ENCODE results near the gene ERBB4.

ERBB4 gene

GRCh38 chr2:211477537-211478275, 1060.9 kb downstream of the ERBB4 start:
- no peak for DNase-seq (ENCODE audit: low read depth, low spot score)

- DNase-seq (ENCODE audit: low read depth, low spot score): no peak
These were observed 1065.5 kb downstream of the ERBB4 start for GRCh38 chr2:211473116-211473515.

DNA sequence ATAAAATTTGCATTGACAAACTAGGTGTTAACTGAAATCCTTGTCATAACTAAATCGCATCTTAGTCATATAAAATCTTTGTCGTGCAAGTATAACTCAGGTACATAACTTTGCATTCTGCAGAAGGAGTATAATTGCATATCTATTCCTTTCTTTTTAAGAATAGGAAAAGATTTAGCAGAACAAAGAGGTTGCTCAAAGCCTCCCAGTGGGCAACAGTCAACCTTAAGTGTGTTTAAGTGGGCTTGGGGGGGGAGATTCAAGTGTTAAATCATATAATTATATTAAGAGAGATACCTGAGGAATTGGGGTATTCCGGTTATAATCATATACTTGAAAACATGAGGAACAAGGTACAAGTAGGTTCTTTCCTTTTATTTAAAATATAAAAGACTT, 1068.9 kb downstream of the ERBB4 start:
- DNase-seq (ENCODE audit: low read depth, low spot score): no peak

DNA sequence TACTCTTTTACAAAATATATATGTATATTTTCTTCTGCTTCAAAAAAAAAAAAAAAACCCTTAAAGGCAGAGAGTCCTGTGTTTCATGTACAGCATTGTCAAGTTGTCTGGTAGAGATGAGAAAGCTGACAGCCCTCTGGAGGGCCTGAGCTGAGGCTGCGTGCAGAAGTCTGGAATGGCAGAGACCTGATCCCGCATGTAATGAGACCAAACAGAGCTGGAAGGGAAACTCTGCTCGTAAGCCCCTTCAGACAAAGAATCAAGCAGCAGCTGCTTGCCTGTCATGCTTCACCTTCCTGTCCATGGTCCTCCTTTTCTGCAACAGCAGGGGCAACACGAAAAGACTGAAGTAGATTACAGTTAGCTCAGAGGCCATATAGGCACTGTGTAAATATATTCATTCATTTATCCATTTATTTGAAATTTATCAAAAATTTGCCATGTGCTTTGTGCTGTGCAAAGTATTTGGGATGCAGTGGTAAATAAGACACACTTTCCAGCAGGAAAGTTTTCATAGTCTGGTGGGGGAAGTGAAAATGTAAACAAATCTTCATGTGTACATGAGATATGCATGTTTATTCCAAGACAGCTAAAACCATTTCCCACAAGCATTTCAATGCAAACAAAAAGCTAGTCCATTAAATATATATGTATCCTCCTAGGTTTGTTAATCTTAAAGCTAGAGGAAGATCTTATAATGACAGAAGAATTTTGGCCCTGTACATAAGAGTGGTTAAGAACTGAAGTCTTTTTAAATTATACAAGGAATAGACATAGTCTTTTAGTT, 1069.5 kb downstream of the ERBB4 start:
- peak; percentile 40 for DNase-seq (ENCODE audit: low read depth, low spot score)

DNA sequence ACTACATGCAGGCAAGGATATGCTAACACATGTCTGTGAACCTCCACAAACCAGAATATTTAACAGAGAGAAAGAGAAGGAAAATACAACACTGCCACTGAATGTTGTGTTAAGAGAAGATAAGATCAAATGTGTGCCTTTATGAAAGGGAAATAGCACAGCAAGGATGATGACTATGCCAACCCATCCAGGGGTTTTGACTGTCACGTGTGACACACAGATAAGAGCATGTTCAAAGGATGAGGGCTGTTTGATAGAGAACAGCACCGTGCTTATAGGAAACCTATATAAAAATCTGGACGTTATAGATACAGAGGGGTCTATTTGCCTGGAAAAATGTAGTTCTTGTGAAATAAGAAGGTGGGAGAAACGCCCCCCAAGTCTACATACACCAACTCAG, 1070.4 kb downstream of the ERBB4 start:
- DNase-seq (ENCODE audit: low read depth, low spot score): no peak

GRCh38 chr2:211463397-211463796, 1075.2 kb downstream of the ERBB4 start:
- DNase-seq (ENCODE audit: low read depth, low spot score): no peak

DNA sequence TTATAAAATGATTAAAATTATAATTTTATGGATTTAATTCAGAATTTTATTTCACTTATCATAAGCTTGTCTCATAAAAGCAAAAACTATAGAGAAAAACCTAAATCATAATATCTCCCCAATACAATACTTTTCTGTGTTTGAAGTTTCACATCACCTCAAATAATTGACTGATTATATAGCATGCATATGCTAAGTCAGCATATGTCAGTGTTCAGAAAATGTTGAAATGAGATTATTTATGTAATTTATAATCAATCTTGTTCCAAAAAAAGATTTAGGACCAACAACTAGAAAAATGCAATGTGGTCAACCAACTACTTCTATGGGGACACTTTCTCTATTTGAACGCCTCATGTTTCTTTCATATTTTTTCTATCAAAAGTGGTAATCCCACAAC, 1079.6 kb downstream of the ERBB4 start:
- no peak for DNase-seq (ENCODE audit: low read depth, low spot score)

DNA sequence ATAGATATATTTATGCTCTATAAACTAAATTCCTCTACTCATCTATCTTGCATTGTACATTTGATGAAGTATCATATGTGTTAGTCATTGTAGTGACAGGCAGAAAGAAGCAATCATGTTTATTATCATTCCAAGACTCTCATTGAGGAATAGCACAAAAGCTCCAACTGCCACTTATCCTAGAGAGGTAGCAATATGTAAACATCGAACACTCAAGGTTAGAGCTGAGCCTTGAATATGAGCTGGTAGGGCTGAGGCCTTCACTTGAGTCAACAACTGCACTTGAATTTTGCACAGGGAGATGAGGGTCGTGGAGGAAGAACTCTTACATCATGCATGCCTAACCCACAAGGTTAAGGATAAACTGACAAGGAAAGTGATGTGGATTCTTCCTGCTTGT, 1081.3 kb downstream of the ERBB4 start:
- no peak for DNase-seq (ENCODE audit: low read depth, low spot score)

- DNase-seq (ENCODE audit: low read depth, low spot score): peak; percentile 61
These were observed 1083.3 kb downstream of the ERBB4 start for GRCh38 chr2:211455216-211455841.

DNA sequence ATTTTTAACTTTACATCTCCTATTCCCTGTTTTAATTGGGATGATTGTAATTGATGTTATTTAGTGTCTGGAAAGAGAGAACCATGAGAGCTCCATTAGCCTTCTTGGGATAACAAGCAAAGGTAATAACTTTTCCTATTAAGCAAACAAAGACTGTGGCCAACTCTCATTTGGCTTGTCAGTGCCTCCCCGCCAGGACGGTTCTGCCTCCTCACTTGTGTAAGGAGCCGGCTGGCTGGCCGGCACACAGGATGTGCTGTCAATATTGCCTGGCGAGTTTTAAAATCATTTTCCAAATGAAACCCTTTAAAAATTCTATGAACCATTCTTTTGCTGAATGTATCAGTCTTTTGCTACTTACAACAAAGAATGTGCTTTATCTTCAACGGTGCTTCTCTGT, 1083.9 kb downstream of the ERBB4 start:
- no peak for DNase-seq (ENCODE audit: low read depth, low spot score)

DNA sequence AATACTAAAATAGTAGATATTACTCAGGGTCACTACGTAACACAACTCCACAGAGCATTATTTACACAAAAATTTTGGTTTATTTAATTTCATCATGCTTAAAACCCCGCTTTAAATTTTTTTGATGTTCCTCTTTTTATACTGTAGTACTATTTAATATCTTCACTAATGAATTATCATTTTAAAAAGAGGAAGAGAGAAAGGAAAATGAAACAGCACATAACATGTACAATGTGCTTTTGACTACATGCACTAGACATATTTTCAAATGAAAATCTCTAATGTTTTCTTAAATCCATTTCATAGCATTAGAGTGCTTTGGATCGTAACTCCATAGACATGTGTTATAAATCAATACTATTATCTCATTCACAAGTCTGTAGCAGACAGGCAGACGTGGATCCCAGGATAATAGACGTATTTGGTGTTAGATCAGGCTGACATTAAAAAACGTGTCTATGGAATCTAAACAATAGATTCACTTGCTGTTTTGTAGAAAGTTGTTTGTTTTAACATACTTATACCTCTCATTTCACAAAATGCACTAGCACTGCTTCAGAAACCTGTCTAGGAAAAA, 1085.2 kb downstream of the ERBB4 start:
- no peak for DNase-seq (ENCODE audit: low read depth, low spot score)

DNA sequence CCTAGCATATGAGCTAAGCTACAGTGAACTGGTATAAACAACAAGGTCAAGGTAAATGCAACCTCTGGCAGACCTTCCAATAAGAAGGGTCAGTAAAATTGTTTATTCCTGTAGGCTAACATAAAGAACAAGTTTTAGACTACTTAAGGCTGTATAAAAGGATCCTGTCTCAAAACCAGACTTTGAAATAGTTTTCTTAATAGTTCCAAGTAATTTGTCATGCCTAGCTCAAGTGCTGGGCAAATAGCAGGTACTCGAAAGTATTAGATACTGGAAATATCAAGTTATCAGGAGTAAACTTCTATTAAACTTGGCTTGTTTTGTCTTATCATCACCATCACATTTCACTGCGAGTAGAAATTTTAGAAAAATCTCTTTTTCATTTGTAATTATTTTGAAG, 1087.0 kb downstream of the ERBB4 start:
- no peak for DNase-seq (ENCODE audit: low read depth, low spot score)

DNA sequence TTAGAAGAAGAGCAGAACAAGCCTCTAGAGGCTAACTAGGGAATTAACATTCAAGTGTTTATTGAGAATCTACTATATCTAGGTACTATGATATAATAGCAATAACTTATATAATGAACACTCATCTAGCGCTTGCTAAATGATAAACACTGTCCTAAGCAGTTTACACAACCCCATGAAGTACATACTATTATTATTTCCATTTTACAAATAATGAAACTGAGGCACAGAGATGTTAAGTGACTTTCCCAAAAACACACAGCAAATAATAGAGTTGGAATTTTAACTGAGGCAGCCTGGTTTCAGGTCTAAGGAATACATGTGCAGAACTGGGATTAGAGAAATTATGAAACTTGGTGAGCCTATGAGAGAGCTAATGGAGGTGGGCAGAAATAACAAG, 1088.8 kb downstream of the ERBB4 start:
- DNase-seq (ENCODE audit: low read depth, low spot score): no peak

DNA sequence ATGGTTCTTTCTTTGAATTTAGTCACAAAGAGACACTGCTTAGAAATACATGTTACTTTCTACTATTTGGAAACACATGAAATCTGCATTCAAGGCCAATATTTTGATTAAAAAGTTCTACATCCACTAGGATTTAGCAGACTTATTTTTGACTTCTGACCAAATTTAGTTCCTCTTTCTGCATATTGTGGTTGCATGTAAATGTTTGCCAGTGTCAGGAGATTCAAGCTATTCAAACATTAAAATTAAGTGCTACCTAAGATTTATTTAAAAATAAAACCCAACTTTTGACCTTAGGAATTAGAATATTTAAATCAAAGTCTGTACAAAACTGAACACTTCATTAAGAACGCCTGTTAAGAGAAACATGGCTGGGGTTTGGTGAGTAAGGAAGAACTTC, 1091.1 kb downstream of the ERBB4 start:
- no peak for DNase-seq (ENCODE audit: low read depth, low spot score)

DNA sequence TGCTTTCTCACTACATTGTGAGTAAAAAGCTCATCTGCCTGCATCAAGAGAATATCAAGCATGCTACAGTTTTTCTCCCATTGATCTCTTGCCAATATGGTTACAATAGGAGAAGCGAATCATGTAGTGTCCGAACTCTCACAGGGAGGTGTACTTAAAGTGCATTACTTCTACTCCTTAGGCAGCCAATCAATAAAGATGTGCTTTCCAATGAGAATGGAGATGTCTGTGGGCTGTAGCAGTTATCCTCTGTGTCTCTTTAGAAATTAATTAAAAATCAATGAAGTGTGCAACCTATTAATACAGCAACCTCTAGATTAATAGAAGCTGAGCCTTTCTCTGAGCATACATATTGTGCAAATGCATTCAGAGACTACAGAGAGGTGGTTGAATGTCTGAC, 1098.5 kb downstream of the ERBB4 start:
- DNase-seq (ENCODE audit: low read depth, low spot score): no peak

GRCh38 chr2:211439011-211439410, 1099.6 kb downstream of the ERBB4 start:
- no peak for DNase-seq (ENCODE audit: low read depth, low spot score)

- no peak for DNase-seq (ENCODE audit: low read depth, low spot score)
These were observed 1101.2 kb downstream of the ERBB4 start for GRCh38 chr2:211437396-211437795.

GRCh38 chr2:211436182-211436581, 1102.4 kb downstream of the ERBB4 start:
- no peak for DNase-seq (ENCODE audit: low read depth, low spot score)

- DNase-seq (ENCODE audit: low read depth, low spot score): peak; percentile 35
These were observed 1103.3 kb downstream of the ERBB4 start for GRCh38 chr2:211435331-211435730.

DNA sequence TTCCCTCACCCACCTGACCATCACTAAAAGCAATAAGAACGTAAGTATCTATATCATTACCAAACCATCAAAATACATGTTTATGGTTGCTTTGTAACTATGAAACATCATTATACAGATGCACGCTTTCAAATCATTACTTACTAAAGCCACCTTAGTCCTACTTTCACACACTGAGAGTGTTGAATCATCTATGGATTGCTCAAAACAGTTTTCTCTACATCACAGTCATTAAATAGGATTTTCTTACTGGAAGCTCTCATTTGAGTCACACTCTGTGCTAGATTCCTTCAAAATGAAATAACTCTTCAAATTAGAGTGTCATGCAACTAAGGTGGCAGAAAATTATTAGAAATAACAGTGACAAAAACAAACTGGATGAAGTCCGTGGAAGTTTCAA, 1103.8 kb downstream of the ERBB4 start:
- DNase-seq (ENCODE audit: low read depth, low spot score): no peak

DNA sequence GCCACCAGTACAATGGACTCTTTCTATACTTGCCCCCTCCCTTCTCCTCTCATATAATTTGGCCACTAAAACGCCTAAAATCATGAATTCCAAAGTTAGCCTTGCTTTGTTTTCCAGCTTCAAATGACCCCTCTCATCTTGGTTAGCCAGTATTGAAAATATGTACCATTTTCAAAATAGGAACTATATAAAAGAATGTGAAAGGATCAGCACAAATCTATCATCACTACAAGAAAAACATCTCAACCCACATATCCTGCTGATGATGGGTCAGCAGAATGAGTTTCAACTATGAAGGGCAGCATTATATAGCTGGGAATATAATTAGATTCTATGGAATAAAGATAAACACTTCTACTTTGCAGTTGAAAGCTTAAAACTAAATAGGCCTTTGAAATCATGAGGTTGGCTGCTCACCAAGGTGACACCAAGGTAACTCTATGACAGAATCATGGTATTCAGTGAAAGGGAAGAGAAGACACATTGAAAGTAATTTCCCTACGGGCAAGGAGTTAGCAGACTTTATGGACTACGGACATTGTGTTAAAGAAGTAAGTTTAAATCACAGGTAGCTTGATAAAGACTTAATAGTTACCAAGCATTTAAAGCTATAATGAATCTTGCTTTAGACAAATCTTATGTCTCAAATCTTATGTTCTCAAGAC, 1109.2 kb downstream of the ERBB4 start:
- DNase-seq (ENCODE audit: low read depth, low spot score): no peak

- DNase-seq (ENCODE audit: low read depth, low spot score): no peak
These were observed 1112.4 kb downstream of the ERBB4 start for GRCh38 chr2:211426240-211426639.
